ENCODE measurements around the gene TIMMDC1. TPM values are rescaled to one million over a fixed set of nuclear protein-coding genes. Genes with fewer than 3 reads are reported as not detected.

Gene TIMMDC1
- total and polyA plus RNA-seq, 9 of the 15 experiments (the other 6 are each of a cell fraction or from before 2014, with no cell fraction given): 62.1 to 226 (median 86.6) TPM

DNA sequence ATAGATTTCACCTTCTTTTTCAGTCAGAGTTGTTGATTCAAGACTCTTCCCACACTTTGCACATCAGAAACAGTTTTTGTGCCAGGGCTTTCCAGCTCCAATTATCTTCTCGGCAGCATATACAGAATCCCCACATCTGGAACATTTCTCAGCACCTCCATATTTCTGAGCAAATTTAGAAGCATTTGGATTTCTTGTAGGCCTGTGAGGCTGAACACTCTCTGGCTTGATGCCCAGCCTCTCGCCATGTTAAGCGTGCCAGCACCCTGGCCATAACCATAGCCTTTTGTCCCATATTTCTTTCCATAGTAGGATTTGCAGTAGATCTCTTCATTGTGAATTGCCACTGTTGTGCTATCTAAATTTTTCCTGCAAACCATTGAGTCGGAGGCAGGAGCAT, 32.8 kb downstream of the TIMMDC1 start:
- ATAC-seq: no peak
- no peak overlapping the region for H2AFZ ChIP-seq (ENCODE audit: low read depth, low read length)
- POLR2A ChIA-PET: interaction anchor here (0.5 to 0.9 kb wide), 2 partner anchors 23 to 78 kb away, joined by 3 read pairs; no protein-coding TSS in a partner anchor
- no peak overlapping the region for H3K4me2 ChIP-seq (ENCODE audit: insufficient read depth, low read length)
- no peak for FAIRE-seq
- WGBS (ENCODE audit: insufficient coverage, low coverage, missing lambda C conversion rate): 72% methylated on average over 4 of the region's 4 CpGs
- H3K4me1 ChIP-seq (replicated peaks in 1 of 2; ENCODE audit: control insufficient read depth in 2 of 2, insufficient read depth in 2 of 2, low read length in 2 of 2): no peaks in the 10 kb centered on the region
- TF ChIP-seq, protein P1, sequence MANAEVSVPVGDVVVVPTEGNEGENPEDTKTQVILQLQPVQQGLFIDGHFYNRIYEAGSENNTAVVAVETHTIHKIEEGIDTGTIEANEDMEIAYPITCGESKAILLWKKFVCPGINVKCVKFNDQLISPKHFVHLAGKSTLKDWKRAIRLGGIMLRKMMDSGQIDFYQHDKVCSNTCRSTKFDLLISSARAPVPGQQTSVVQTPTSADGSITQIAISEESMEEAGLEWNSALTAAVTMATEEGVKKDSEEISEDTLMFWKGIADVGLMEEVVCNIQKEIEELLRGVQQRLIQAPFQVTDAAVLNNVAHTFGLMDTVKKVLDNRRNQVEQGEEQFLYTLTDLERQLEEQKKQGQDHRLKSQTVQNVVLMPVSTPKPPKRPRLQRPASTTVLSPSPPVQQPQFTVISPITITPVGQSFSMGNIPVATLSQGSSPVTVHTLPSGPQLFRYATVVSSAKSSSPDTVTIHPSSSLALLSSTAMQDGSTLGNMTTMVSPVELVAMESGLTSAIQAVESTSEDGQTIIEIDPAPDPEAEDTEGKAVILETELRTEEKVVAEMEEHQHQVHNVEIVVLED (CRISPR knock-in tag; IDR thresholded peaks at IDR 0.05): no peak
- TF ChIP-seq HDAC8 (tag; IDR thresholded peaks at IDR 0.05): no peak
- TF ChIP-seq ARHGAP35 (IDR thresholded peaks at IDR 0.05; ENCODE audit: partially characterized antibody): no peak
- TF ChIP-seq, protein P2, sequence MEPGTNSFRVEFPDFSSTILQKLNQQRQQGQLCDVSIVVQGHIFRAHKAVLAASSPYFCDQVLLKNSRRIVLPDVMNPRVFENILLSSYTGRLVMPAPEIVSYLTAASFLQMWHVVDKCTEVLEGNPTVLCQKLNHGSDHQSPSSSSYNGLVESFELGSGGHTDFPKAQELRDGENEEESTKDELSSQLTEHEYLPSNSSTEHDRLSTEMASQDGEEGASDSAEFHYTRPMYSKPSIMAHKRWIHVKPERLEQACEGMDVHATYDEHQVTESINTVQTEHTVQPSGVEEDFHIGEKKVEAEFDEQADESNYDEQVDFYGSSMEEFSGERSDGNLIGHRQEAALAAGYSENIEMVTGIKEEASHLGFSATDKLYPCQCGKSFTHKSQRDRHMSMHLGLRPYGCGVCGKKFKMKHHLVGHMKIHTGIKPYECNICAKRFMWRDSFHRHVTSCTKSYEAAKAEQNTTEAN (CRISPR knock-in tag; IDR thresholded peaks at IDR 0.05): no peak
- no peak for TF ChIP-seq CHCHD3 (CRISPR knock-in tag; IDR thresholded peaks at IDR 0.05)
- TF ChIP-seq GATAD2B (IDR thresholded peaks at IDR 0.05; ENCODE audit: borderline replicate concordance): no peak
- H3K9me1 ChIP-seq (ENCODE audit: control insufficient read depth, insufficient read depth, low read length): no peaks in the 10 kb centered on the region
- intact Hi-C loops (cut with micrococcal nuclease) (no loop called here), in situ Hi-C loops (cut with MboI) (no loop called here)
- H3K27me3 ChIP-seq (ENCODE audit: control insufficient read depth in 2 of 2, insufficient read depth in 2 of 2, low read length in 2 of 2): no peaks in the 10 kb centered on the region
- no peak for DNase-seq (ENCODE audit: extremely low read depth in 1 of 4, low spot score in 3 of 4)
- H3K79me2 ChIP-seq (ENCODE audit: control insufficient read depth, insufficient read depth, low read length): no peaks in the 10 kb centered on the region
- no peak overlapping the region for H3K4me3 ChIP-seq
- CTCF ChIA-PET (ENCODE audit: low intra/inter-chr PET ratio): no interaction called here
- no TSS peak for BruUV-seq (replicated peaks)
- H3K36me3 ChIP-seq (ENCODE audit: control insufficient read depth, insufficient read depth, low read length): 0 out of 3 replicates have a peak, but pooled peaks cover 1% of the 10 kb centered on the region
- no peak overlapping the region for H3K27ac ChIP-seq (ENCODE audit: extremely low read depth, low read depth, low read length)
- no peak overlapping the region for H3K9ac ChIP-seq (ENCODE audit: insufficient read depth in 1 of 2, low read depth in 2 of 2, low read length in 2 of 2)
- H3K9me3 ChIP-seq (replicated peaks; ENCODE audit: control insufficient read depth, insufficient read depth, low read depth, low read length): no peaks in the 10 kb centered on the region
- no peaks in the 10 kb centered on the region for H4K20me1 ChIP-seq (replicated peaks; ENCODE audit: control insufficient read depth, insufficient read depth, low read length)
